ENCODE data around the gene SLC13A5. TPM values are rescaled to one million over a fixed set of nuclear protein-coding genes. Genes with fewer than 3 reads are reported as not detected.
"Not testable (repeated sequence)": the region's sequence is repeated elsewhere in the genome, so short reads cannot be mapped to it uniquely, and the experiment has no call there.

Gene SLC13A5
- total RNA-seq, 1 donor from 2014 or later = not detected

- no peaks in the 10 kb centered on the region for H3K9me3 ChIP-seq
- H3K27me3 ChIP-seq (ENCODE audit: low read depth) = peaks cover 13% of the 10 kb centered on the region
- H3K27ac ChIP-seq = no peak overlapping the region
- TF ChIP-seq CTCF (IDR thresholded peaks at IDR 0.05) = no peak
- ATAC-seq (no peak), DNase-seq (no peak)
- no peaks in the 10 kb centered on the region for H3K36me3 ChIP-seq
- no peak overlapping the region for H3K4me3 ChIP-seq
- no peaks in the 10 kb centered on the region for H3K4me1 ChIP-seq
- intact Hi-C loops (cut with DNase I) = no loop called here
Measured at GRCh38 chr17:6699997-6700947, 12.9 kb downstream of the SLC13A5 start.

- no peak for ATAC-seq
- DNase-seq = no peak
- peaks cover 8% of the 10 kb centered on the region for H3K27me3 ChIP-seq (ENCODE audit: low read depth)
- no peak overlapping the region for H3K27ac ChIP-seq
- H3K4me3 ChIP-seq = no peak overlapping the region
- H3K4me1 ChIP-seq = no peaks in the 10 kb centered on the region
- intact Hi-C loops (cut with DNase I) = no loop called here
- no peak for TF ChIP-seq CTCF (IDR thresholded peaks at IDR 0.05)
- no peaks in the 10 kb centered on the region for H3K36me3 ChIP-seq
- no peaks in the 10 kb centered on the region for H3K9me3 ChIP-seq
Measured at GRCh38 chr17:6698004-6698403, 15.2 kb downstream of the SLC13A5 start.

GRCh38 chr17:6696906-6697305, 16.3 kb downstream of the SLC13A5 start:
- Histone ChIP-seq H3K9me3 (no peaks in the 10 kb centered on the region), H3K4me1 (no peaks in the 10 kb centered on the region), H3K27me3 (ENCODE audit: low read depth) (peaks cover 9% of the 10 kb centered on the region), H3K4me3 (no peak overlapping the region), H3K27ac (no peak overlapping the region), H3K36me3 (no peaks in the 10 kb centered on the region)
- TF ChIP-seq CTCF (IDR thresholded peaks at IDR 0.05) = no peak
- intact Hi-C loops (cut with DNase I) = no loop called here
- no peak for DNase-seq
- ATAC-seq = no peak

GRCh38 chr17:6695565-6695964, 17.6 kb downstream of the SLC13A5 start:
- H3K4me3 ChIP-seq = no peak overlapping the region
- DNase-seq = no peak
- ATAC-seq = no peak
- no peaks in the 10 kb centered on the region for H3K4me1 ChIP-seq
- H3K27me3 ChIP-seq (ENCODE audit: low read depth) = peaks cover 13% of the 10 kb centered on the region
- H3K27ac ChIP-seq = no peak overlapping the region
- no peaks in the 10 kb centered on the region for H3K9me3 ChIP-seq
- TF ChIP-seq CTCF (IDR thresholded peaks at IDR 0.05) = no peak
- intact Hi-C loops (cut with DNase I) = no loop called here
- H3K36me3 ChIP-seq = no peaks in the 10 kb centered on the region

- Histone ChIP-seq H3K27me3 (ENCODE audit: low read depth) (peaks cover 13% of the 10 kb centered on the region), H3K4me1 (no peaks in the 10 kb centered on the region), H3K27ac (no peak overlapping the region), H3K4me3 (no peak overlapping the region), H3K36me3 (no peaks in the 10 kb centered on the region), H3K9me3 (no peaks in the 10 kb centered on the region)
- DNase-seq (no peak), ATAC-seq (no peak)
- intact Hi-C loops (cut with DNase I) = no loop called here
- TF ChIP-seq CTCF (IDR thresholded peaks at IDR 0.05) = no peak
Measured at GRCh38 chr17:6695051-6695450, 18.1 kb downstream of the SLC13A5 start.

- H3K9me3 ChIP-seq; DNase-seq; H3K36me3 ChIP-seq; H3K4me1 ChIP-seq; H3K4me3 ChIP-seq; H3K27ac ChIP-seq; intact Hi-C loops (cut with DNase I); ATAC-seq: not testable (repeated sequence)
- H3K27me3 ChIP-seq (ENCODE audit: low read depth) = peaks cover 22% of the 10 kb centered on the region
Measured at GRCh38 chr17:6691958-6692357, 21.2 kb downstream of the SLC13A5 start.
